HepG2 (cell line): ENCODE measurements around the gene TDRD9. TPM values are rescaled to one million over a fixed set of nuclear protein-coding genes. Genes with fewer than 3 reads are reported as not detected.

ENCODE experiments used
- KDM2A ChIP-seq: sonication (generic); formaldehyde crosslinking; IDR thresholded peaks from 2 replicates; pipeline ENCODE4 v1.4.0; 2020; ENCODE audit warnings: low read depth, missing genetic modification reagents, borderline replicate concordance
- NONO ChIP-seq, 2 experiments: fragments of 450-650 bp in 1 of 2; sonication (generic) in 1 of 2; formaldehyde crosslinking in 1 of 2; IDR thresholded peaks in 1 of 2; conservative IDR thresholded peaks in 1 of 2; 2 replicates each; pipeline versions ENCODE4 v1.6.1 to v1.8.0; 2017 to 2022; ENCODE audit warnings: mild to moderate bottlenecking in 1 of 2, missing genetic modification reagents in 1 of 2, moderate library complexity in 1 of 2
- SALL1 ChIP-seq: sonication (generic); formaldehyde crosslinking; IDR thresholded peaks from 2 replicates; pipeline ENCODE4 v1.8.0; 2022; ENCODE audit warnings: mild to moderate bottlenecking, missing genetic modification reagents
- SP140L ChIP-seq: sonication (generic); formaldehyde crosslinking; IDR thresholded peaks from 2 replicates; pipeline ENCODE4 v1.4.0; 2020; ENCODE audit warnings: missing genetic modification reagents, borderline replicate concordance
- TAF15 ChIP-seq: fragments of 200-400 bp; formaldehyde crosslinking; IDR thresholded peaks from one replicate; pipeline ENCODE4 v1.6.1; 2018; ENCODE audit warnings: mild to moderate bottlenecking, low read depth, low read length; ENCODE audit not compliant: poor library complexity, severe bottlenecking
- YEATS2 ChIP-seq: sonication (generic); formaldehyde crosslinking; IDR thresholded peaks from 2 replicates; pipeline ENCODE4 v1.4.0; 2020; ENCODE audit warnings: missing genetic modification reagents, borderline replicate concordance
- ZNF234 ChIP-seq: sonication (generic); formaldehyde crosslinking; conservative IDR thresholded peaks from 2 replicates; pipeline ENCODE4 v1.5.1; 2020; ENCODE audit warnings: mild to moderate bottlenecking, missing genetic modification reagents
- ZNF431 ChIP-seq: sonication (generic); formaldehyde crosslinking; IDR thresholded peaks from 2 replicates; pipeline ENCODE4 v1.9.0; 2022; ENCODE audit warnings: missing genetic modification reagents, low read depth, mild to moderate bottlenecking, borderline replicate concordance
- polyA plus RNA-seq, 8 experiments: library from polyadenylated mRNA; depleted of rRNA in 3 of 8; stranded (reverse) in 7 of 8; unstranded in 1 of 8; fragments of >200 nt; fragmentation: Illumina TruSeq in 4 of 8; extraction: Trizol in 4 of 8; gene quantifications; 2 replicates each; pipeline versions ENCODE4 v1.2.1 to v1.2.3, GENCODE V29; 2011 to 2016; ENCODE audit warnings: low read depth in 4 of 8, missing spikeins in 1 of 8, mixed read lengths in 1 of 8; ENCODE audit not compliant: insufficient read depth in 1 of 8
- total RNA-seq, 5 experiments: library from RNA; depleted of rRNA; stranded (reverse); fragments of >200 nt; fragmentation: Illumina TruSeq; extraction: Trizol; gene quantifications; 2 replicates each; pipeline ENCODE4 v1.2.3, GENCODE V29; 2016; ENCODE audit warnings: low read depth in 1 of 5
- TF ChIP-seq, protein P1 (sequence below): sonication (generic); formaldehyde crosslinking; IDR thresholded peaks from 2 replicates; pipeline ENCODE4 v1.4.0; 2020; ENCODE audit warnings: mild to moderate bottlenecking, missing genetic modification reagents
- TF ChIP-seq, protein P2 (sequence below): sonication (generic); formaldehyde crosslinking; IDR thresholded peaks from 2 replicates; pipeline ENCODE4 v1.4.0; 2020; ENCODE audit warnings: mild to moderate bottlenecking, missing genetic modification reagents
- TF ChIP-seq, protein P3 (sequence below): sonication (generic); formaldehyde crosslinking; IDR thresholded peaks from 2 replicates; pipeline ENCODE4 v1.4.0; 2020; ENCODE audit warnings: missing genetic modification reagents

TDRD9 gene
- total and polyA plus RNA-seq, 2 of the 13 experiments (the other 11 are each of a cell fraction or from before 2014, with no cell fraction given): not detected

DNA sequence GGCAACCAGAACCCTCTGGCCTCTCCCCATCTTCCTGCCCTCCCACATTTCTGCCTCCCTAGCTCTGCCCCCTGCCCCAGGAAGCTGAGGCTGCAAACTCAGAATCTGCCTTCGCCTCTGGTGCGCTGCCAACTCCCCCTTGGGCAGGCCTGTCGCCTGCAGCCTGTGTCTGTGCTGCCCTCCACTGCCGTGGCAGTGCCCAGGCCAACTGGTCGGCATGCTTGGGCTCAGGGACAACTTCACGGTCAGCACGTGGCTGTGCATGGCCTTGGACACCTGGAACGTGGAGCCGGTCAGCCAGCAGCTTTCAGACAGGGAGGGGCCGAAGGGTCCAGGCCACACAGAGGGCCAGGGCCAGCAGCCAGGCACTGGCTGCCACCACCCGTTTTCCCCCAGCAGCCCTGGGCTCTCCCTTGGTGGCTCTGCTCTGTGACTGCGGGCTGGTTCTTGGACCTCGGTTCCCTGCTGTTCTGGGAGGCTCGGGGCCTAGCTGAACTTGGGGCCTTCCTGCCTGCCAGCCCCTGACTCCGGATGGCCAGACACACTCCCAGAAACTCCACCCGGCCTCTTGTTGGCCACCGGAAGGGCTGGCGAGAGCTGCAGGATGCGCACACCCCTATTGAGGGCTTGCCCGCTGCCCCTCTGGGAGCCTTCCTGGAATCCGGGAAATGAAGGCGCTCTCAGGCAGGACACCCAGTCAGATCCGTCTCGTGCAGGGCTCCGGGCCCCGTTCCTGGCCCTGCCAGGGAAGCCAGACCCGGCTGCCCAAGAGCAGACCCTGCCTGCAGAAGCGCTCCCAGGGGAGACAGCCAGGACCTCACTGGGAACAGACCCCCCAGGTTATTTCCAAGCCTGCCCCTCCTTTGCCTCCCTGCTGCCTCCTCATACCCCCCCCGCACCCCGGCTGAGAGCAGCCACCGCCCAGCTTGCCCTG lies 46.7 kb upstream of the TDRD9 start (continued):
- TF ChIP-seq ZNF234 (CRISPR knock-in tag) (no peak), KDM2A (peak; percentile 81), SALL1 (CRISPR knock-in tag) (peak; percentile 99), YEATS2 (no peak), TAF15 (no peak), SP140L (CRISPR knock-in tag) (0 out of 2 replicates have a peak, but pooled peaks have one; percentile 30), NONO (IDR thresholded peaks at IDR 0.05) (no peak), NONO (CRISPR knock-in tag; conservative IDR thresholded peaks at IDR 0.05) (peak; percentile 98), ZNF431 (peak; percentile 75; the same call in 1 of the 2 replicates)
- TF ChIP-seq, protein P1, sequence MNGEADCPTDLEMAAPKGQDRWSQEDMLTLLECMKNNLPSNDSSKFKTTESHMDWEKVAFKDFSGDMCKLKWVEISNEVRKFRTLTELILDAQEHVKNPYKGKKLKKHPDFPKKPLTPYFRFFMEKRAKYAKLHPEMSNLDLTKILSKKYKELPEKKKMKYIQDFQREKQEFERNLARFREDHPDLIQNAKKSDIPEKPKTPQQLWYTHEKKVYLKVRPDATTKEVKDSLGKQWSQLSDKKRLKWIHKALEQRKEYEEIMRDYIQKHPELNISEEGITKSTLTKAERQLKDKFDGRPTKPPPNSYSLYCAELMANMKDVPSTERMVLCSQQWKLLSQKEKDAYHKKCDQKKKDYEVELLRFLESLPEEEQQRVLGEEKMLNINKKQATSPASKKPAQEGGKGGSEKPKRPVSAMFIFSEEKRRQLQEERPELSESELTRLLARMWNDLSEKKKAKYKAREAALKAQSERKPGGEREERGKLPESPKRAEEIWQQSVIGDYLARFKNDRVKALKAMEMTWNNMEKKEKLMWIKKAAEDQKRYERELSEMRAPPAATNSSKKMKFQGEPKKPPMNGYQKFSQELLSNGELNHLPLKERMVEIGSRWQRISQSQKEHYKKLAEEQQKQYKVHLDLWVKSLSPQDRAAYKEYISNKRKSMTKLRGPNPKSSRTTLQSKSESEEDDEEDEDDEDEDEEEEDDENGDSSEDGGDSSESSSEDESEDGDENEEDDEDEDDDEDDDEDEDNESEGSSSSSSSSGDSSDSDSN (CRISPR knock-in tag): peak; percentile 91
- TF ChIP-seq, protein P2, sequence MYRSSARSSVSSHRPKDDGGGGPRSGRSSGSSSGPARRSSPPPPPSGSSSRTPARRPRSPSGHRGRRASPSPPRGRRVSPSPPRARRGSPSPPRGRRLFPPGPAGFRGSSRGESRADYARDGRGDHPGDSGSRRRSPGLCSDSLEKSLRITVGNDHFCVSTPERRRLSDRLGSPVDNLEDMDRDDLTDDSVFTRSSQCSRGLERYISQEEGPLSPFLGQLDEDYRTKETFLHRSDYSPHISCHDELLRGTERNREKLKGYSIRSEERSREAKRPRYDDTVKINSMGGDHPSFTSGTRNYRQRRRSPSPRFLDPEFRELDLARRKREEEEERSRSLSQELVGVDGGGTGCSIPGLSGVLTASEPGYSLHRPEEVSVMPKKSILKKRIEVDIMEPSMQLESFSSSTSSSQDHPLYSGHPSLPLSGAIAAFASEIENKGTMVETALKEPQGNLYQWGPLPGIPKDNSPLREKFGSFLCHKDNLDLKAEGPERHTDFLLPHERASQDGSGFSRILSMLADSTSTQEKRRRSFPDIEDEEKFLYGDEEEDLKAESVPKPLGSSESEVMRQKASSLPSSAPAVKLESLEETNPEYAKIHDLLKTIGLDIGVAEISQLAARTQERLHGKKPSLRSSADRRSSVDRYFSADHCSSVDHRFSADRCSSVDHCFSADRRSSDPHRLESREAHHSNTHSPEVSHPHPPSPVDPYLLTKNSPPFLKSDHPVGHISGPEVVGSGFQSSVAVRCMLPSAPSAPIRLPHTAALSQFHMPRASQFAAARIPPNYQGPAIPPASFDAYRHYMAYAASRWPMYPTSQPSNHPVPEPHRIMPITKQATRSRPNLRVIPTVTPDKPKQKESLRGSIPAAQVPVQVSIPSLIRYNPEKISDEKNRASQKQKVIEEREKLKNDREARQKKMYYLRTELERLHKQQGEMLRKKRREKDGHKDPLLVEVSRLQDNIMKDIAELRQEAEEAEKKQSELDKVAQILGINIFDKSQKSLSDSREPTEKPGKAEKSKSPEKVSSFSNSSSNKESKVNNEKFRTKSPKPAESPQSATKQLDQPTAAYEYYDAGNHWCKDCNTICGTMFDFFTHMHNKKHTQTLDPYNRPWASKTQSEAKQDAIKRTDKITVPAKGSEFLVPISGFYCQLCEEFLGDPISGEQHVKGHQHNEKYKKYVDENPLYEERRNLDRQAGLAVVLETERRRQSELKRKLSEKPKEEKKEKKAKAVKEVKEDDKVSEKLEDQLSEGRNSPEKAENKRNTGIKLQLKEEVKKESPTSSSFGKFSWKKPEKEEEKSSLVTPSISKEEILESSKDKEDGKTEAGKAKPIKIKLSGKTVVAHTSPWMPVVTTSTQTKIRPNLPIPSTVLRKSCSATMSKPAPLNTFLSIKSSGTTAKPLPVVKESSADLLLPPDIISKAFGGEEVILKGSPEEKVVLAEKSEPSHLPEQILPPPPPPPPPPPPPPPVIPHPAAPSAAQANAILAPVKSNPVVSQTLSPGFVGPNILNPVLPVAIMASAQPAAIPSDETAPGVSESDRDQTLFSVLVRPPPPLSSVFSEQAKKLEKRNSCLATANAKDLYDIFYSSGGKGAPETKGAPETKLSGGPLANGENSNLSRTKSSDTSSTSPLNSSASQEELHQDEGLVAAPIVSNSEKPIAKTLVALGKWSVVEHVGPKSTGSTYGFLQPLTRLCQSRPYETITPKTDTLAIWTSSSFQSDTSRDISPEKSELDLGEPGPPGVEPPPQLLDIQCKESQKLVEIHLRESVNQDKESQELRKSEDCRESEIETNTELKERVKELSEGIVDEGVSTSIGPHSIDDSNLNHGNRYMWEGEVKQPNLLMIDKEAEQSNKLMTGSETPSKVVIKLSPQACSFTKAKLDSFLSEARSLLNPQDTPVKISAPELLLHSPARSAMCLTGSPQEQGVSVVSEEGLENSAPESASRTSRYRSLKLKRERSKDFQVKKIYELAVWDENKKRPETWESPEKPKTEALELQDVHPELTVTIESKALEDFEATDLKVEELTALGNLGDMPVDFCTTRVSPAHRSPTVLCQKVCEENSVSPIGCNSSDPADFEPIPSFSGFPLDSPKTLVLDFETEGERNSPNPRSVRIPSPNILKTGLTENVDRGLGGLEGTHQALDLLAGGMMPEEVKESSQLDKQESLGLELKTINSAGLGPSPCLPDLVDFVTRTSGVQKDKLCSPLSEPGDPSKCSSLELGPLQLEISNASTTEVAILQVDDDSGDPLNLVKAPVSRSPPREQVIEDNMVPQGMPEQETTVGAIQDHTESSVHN (CRISPR knock-in tag): no peak; the same call in 1 of the 2 replicates
- TF ChIP-seq, protein P3, sequence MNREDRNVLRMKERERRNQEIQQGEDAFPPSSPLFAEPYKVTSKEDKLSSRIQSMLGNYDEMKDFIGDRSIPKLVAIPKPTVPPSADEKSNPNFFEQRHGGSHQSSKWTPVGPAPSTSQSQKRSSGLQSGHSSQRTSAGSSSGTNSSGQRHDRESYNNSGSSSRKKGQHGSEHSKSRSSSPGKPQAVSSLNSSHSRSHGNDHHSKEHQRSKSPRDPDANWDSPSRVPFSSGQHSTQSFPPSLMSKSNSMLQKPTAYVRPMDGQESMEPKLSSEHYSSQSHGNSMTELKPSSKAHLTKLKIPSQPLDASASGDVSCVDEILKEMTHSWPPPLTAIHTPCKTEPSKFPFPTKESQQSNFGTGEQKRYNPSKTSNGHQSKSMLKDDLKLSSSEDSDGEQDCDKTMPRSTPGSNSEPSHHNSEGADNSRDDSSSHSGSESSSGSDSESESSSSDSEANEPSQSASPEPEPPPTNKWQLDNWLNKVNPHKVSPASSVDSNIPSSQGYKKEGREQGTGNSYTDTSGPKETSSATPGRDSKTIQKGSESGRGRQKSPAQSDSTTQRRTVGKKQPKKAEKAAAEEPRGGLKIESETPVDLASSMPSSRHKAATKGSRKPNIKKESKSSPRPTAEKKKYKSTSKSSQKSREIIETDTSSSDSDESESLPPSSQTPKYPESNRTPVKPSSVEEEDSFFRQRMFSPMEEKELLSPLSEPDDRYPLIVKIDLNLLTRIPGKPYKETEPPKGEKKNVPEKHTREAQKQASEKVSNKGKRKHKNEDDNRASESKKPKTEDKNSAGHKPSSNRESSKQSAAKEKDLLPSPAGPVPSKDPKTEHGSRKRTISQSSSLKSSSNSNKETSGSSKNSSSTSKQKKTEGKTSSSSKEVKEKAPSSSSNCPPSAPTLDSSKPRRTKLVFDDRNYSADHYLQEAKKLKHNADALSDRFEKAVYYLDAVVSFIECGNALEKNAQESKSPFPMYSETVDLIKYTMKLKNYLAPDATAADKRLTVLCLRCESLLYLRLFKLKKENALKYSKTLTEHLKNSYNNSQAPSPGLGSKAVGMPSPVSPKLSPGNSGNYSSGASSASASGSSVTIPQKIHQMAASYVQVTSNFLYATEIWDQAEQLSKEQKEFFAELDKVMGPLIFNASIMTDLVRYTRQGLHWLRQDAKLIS (CRISPR knock-in tag): no peak
